Stimulated activated CD4-positive, alpha-beta T cell treated with anti-CD3 and anti-CD28 coated beads, Interleukin-4, amount 100 ng/mL, for 24 hours (primary cell): ENCODE data around the gene CD3D.

Experiments
- DNase-seq: peaks from one replicate; pipeline ENCODE4 v3.0.0-alpha.2; 2020

Gene CD3D

GRCh38 chr11:118295815-118296454 is 46.6 kb downstream of the CD3D start:
- peak; percentile 64 for DNase-seq

DNA sequence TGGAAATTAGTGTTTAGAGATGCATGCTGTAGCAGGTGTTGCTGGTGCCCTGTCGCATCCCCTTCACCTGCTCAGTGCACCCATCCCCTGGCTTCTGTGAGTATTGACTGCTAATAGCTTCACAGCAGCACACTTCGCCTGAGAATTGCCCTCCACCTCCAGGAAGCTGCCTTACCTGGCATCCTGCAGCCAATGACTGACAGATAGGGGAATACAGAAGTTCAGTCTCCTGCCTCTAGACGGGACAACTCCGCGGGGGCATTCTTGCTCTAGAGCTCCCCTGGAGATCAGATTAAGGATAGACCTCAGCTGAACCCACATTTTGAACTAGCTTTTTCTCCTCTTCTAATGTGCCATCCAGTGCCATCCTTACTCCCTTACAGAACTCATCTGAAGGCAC is 47.3 kb downstream of the CD3D start:
- no peak for DNase-seq

DNA sequence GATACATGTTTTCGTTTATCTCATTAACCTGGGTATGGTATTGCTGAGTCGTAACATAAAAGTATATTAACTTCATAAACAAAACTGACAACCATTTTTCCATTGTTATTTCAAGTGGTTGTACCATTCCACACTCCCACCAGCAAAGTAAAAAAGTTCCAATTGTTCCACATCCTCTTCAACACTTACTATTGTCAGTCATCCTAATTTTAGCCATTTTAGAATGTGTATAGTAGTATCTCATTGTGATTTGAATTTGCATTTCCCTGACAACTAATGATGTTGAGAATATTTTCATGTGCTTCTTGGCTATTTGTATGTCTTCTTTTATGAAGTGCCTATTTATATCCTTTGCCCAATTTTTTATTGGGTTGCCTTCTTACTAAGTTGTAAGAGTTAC is 48.5 kb downstream of the CD3D start:
- DNase-seq, result no peak

- no peak for DNase-seq
These were observed 50.9 kb downstream of the CD3D start for GRCh38 chr11:118291477-118292135.

DNA sequence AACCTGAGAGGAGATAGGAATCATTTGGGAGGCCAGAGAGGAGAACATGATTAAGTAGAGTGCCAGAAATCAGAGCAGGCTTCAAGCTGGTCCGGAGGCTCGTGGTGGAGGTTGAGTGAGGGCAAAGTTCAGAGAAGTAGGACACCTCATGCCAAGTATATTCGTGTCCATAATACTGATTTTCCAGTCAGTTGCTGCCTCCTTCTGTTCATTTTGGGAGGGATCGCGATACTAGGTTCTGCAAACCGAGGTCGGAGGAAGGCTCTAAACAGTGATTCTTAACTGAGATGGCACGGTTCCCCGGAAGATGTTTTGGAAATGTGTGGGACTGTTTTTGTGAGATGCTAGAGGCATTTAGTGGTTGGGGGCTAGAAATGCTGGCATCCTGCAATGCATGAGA is 51.6 kb downstream of the CD3D start:
- DNase-seq, result peak; percentile 51

DNA sequence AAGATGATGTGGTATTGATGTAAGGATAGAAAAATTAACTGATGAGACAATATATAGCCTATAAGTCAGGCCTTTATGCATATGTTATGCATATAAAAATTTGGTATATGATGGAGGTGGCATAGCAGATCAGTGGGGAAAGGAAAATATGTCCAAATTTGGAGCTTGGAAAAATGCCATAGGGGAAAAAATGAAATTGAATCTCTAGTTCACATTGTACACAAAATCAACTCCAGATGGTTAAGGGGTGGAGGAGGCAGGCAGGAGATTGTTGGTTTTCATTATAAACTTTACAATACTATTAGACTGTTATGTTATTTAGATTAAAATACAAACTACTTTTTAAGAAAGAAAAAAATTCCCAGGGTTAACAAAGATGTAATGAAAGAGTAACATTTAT is 53.1 kb downstream of the CD3D start:
- no peak for DNase-seq
